ENCODE data around the gene WDR70.

WDR70 gene

DNA sequence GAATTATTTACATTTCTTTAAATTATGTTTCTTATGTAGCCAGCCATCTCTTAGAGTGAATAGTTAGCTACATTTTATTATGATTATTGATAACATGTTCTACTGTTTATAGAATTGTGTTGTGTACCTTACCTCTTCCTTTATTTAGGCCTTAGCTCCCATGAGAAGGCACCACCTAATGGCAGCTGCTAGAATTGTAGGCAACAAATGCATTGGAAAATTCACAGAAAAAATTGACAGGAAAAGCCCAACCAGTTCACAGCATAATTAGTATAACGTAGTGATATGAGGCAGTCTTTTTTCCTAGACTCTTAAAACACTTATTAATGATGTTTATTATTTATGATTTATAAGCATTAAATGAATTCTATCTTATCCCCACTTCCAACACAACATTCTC lies 175.8 kb downstream of the WDR70 start:
- TF ChIP-seq CTCF (IDR thresholded peaks at IDR 0.05; ENCODE audit: low read depth, low read length), result peak; percentile 37; the same call in 1 of the 2 replicates
- H3K4me3 ChIP-seq (ENCODE audit: low read depth, low read length), result no peak overlapping the region

DNA sequence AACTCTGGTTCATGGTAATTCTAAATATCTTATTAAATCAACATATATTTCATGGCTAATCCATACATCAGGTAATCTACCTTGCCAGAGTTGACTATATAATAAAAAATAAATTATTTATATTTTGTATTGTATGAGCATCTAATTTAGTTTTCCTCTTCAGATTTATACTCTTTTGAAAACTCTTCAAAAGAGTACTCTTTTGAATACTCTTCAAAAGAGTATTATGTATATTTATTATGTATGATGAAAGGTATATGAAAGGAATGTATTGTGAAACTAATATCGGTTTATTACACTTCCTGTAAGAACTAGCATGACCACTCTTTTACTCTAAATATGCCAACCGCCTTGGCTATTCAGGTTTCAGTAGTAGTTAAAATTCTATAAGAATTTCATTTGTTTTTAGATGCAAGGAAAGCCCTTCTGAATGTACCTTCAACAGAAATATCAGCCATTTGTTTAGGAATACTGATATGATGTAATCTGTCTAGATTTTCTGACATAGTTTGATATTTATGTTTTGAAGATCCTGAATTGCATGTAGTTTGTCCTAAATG lies 178.7 kb downstream of the WDR70 start:
- no peak overlapping the region for H3K4me3 ChIP-seq (ENCODE audit: low read depth, low read length)
- no peak for TF ChIP-seq CTCF (IDR thresholded peaks at IDR 0.05; ENCODE audit: low read depth, low read length)

GRCh38 chr5:37565062-37565670 lies 186.0 kb downstream of the WDR70 start:
- TF ChIP-seq CTCF (IDR thresholded peaks at IDR 0.05; ENCODE audit: low read depth, low read length), result no peak
- no peak overlapping the region for H3K4me3 ChIP-seq (ENCODE audit: low read depth, low read length)

- TF ChIP-seq CTCF (IDR thresholded peaks at IDR 0.05; ENCODE audit: low read depth, low read length), result no peak
- H3K4me3 ChIP-seq (ENCODE audit: low read depth, low read length), result no peak overlapping the region
Observed at GRCh38 chr5:37567566-37567965, 188.4 kb downstream of the WDR70 start.

DNA sequence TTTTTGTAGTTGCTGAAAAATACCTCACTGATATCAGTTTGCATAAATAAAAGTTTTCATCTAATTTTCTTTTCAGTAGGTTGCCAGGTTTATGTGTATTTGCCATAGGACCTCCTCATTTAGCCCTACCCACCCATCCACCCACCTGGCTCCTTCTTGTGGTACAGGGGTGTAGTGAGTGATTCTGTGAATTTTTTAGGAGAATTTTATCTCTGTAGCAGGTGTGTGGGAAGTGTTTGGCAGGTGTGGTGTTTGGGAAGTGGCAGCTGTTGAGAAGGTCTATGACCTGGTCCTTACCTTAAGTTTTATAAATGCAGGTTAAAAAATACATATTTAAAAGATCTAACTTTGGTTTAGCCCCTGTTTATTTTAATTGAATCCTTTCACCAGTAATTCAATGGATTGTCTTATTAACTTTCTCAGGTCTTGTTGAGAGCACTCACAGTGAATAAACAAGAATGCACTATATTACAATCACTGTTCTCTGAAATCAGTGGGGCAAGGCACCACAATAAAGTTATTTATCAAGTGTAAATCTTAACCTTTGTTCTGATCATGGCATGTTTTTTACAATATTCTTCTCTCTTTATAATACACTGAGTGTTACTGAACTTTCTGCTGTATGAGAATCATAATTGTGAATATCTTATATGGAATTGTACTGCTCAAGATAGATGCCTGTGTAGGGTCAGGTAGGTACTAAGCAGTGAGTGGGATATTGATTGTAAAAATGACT lies 189.1 kb downstream of the WDR70 start:
- H3K4me3 ChIP-seq (ENCODE audit: low read depth, low read length), result no peak overlapping the region
- no peak for TF ChIP-seq CTCF (IDR thresholded peaks at IDR 0.05; ENCODE audit: low read depth, low read length)

DNA sequence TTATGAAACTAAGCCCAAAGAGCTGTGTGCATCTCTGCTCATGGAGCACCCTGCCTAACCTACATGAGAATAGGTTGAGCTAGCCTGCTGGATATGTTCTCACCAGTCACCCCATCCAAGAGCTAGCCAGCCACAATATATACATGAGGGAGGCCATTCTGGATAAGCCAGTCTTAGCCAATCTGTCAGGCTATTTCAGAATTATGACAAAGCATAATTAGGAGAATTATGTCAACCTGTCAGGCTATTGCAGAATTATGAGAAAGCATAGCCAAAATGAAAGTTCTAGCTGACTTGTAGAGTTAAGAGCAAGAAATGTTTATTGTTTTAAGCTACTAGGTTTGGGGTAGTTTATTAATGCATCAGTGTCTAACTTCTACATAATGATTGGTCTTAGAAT lies 189.8 kb downstream of the WDR70 start:
- no peak overlapping the region for H3K4me3 ChIP-seq (ENCODE audit: low read depth, low read length)
- no peak for TF ChIP-seq CTCF (IDR thresholded peaks at IDR 0.05; ENCODE audit: low read depth, low read length)

- no peak overlapping the region for H3K4me3 ChIP-seq (ENCODE audit: low read depth, low read length)
Observed at GRCh38 chr5:37569466-37569865, 190.3 kb downstream of the WDR70 start.

More at GRCh38 chr5:37569466-37569865, 190.3 kb downstream of the WDR70 start:
- no peak for TF ChIP-seq CTCF (IDR thresholded peaks at IDR 0.05; ENCODE audit: low read depth, low read length)
